Endothelial cell (in vitro differentiated cells): ENCODE data around the gene LDAH. TPM values are rescaled to one million over a fixed set of nuclear protein-coding genes. Genes with fewer than 3 reads are reported as not detected.
"Not testable (repeated sequence)": the region's sequence is repeated elsewhere in the genome, so short reads cannot be mapped to it uniquely, and the experiment has no call there.

Experiments
- DNase-seq: peaks from one replicate; pipeline ENCODE4 v3.0.0; 2021; ENCODE audit warnings: low spot score
- H3K27ac Mint-ChIP-seq: one replicate; pipeline ENCODE4 v1.8.0; 2021; ENCODE audit warnings: mixed read lengths, inconsistent platforms; ENCODE audit not compliant: unreplicated experiment
- H3K27me3 Mint-ChIP-seq: one replicate; pipeline ENCODE4 v1.8.0; 2021; ENCODE audit warnings: mild to moderate bottlenecking, moderate library complexity, mixed read lengths, inconsistent platforms; ENCODE audit not compliant: unreplicated experiment
- H3K36me3 Mint-ChIP-seq: one replicate; pipeline ENCODE4 v1.8.0; 2021; ENCODE audit warnings: mild to moderate bottlenecking, low read depth, mixed read lengths, inconsistent platforms; ENCODE audit not compliant: unreplicated experiment
- H3K4me1 Mint-ChIP-seq: one replicate; pipeline ENCODE4 v1.8.0; 2021; ENCODE audit warnings: mild to moderate bottlenecking, mixed read lengths, inconsistent platforms; ENCODE audit not compliant: unreplicated experiment
- H3K4me3 Mint-ChIP-seq: one replicate; pipeline ENCODE4 v1.8.0; 2021; ENCODE audit warnings: mild to moderate bottlenecking, mixed read lengths, inconsistent platforms; ENCODE audit not compliant: unreplicated experiment
- H3K9me3 Mint-ChIP-seq: one replicate; pipeline ENCODE4 v1.8.0; 2021; ENCODE audit warnings: mixed read lengths, inconsistent platforms; ENCODE audit not compliant: unreplicated experiment
- CTCF ChIP-seq: fragments of 200-600 bp; sonication (generic); IDR thresholded peaks from one replicate; pipeline ENCODE4 v1.5.0; 2021; ENCODE audit warnings: antibody characterized with exemption; ENCODE audit not compliant: unreplicated experiment
- total RNA-seq: library from RNA; stranded (reverse); fragmentation: NEBNext Ultra II Directional; extraction: Animal tissue kit (Norgen Biotek cat#: 25700); gene quantifications from one replicate; pipeline ENCODE4 v1.2.1, GENCODE V29; 2021; ENCODE audit not compliant: unreplicated experiment

LDAH gene
- total RNA-seq, 1 donor from 2014 or later: 21.9 TPM

DNA sequence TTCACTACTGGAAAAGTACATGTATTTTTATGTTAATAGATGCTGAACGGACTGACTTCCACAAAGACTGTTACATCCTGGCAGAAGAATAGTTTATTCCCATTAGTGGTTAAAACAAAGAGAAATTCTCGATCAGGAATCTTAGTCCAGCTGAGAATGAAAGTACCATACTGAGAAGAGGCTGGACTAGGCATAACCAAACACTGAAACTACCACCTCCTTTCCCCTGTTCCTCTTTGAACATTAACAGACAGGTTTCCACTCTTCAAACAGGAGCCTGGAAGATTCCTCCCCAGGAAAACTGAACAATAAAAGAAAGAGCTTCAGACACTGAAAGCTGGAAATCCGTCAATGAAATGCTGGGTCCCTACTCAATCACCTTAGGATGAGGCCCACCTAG is 25.8 kb downstream of the LDAH start:
- Mint-ChIP-seq H3K9me3 (no peaks in the 10 kb centered on the region), H3K4me3 (no peak overlapping the region), H3K27ac (no peak overlapping the region), H3K4me1 (peaks cover 8% of the 10 kb centered on the region), H3K36me3 (peaks cover 7% of the 10 kb centered on the region), H3K27me3 (peaks cover 1% of the 10 kb centered on the region)
- no peak for TF ChIP-seq CTCF
- no peak for DNase-seq

DNA sequence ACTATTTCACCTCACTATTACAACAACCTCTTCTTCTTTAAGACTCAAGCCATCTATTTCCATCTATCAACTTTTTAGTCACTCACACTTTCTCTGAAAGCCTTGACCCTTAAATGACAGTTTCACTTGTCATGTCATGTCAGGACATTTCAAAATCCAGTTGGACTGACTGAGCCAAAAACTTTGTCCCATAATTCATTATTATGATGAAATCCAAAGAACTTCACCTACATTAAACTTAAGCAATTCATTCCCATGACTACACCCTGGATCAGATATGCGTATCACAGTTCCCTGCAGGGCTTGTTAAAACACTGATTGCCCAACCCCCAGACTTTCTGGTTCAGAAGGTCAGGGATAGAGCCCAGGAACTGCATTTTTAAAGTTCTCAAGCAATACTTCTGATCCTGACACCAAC is 26.5 kb downstream of the LDAH start:
- Mint-ChIP-seq H3K9me3 (no peaks in the 10 kb centered on the region), H3K27me3 (peaks cover 1% of the 10 kb centered on the region), H3K4me1 (peaks cover 8% of the 10 kb centered on the region), H3K27ac (no peak overlapping the region), H3K4me3 (no peak overlapping the region), H3K36me3 (peaks cover 7% of the 10 kb centered on the region)
- DNase-seq: no peak
- TF ChIP-seq CTCF: no peak

DNA sequence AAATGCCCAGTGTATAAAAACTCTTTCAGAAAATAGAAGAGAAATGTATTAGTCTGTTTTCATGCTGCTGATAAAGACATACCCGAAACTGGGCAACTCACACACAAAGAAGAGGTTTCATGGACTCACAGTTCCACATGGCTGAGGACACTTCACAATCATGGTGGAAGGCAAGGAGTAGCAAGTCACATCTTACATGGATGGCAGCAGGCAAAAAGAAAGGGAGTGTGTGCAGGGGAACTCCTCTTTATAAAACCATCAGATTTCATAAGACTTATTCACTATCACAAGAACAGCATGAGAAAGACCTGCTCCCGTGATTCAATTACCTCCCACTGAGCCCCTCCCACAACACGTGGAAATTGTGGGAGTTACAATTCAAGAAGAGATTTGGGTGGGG is 29.0 kb downstream of the LDAH start:
- H3K9me3 Mint-ChIP-seq, H3K27ac Mint-ChIP-seq, DNase-seq, H3K4me3 Mint-ChIP-seq, H3K27me3 Mint-ChIP-seq, H3K4me1 Mint-ChIP-seq, H3K36me3 Mint-ChIP-seq: not testable (repeated sequence)

- H3K4me1 Mint-ChIP-seq: no peaks in the 10 kb centered on the region
- H3K27ac Mint-ChIP-seq: no peak overlapping the region
- H3K27me3 Mint-ChIP-seq: peaks cover 3% of the 10 kb centered on the region
- H3K36me3 Mint-ChIP-seq: peaks cover 2% of the 10 kb centered on the region
- TF ChIP-seq CTCF: peak; percentile 47
- DNase-seq: peak; percentile 43
- no peaks in the 10 kb centered on the region for H3K9me3 Mint-ChIP-seq
- no peak overlapping the region for H3K4me3 Mint-ChIP-seq
Observed at GRCh38 chr2:20781656-20782265, 41.1 kb downstream of the LDAH start.

- H3K4me3 Mint-ChIP-seq: no peak overlapping the region
- H3K27ac Mint-ChIP-seq: no peak overlapping the region
- H3K36me3 Mint-ChIP-seq: peaks cover 10% of the 10 kb centered on the region
- H3K9me3 Mint-ChIP-seq: no peaks in the 10 kb centered on the region
- DNase-seq: no peak
- H3K4me1 Mint-ChIP-seq: no peaks in the 10 kb centered on the region
- peaks cover 2% of the 10 kb centered on the region for H3K27me3 Mint-ChIP-seq
- TF ChIP-seq CTCF: no peak
Observed at GRCh38 chr2:20771299-20771698, 51.6 kb downstream of the LDAH start.
